K562 (cell line): ENCODE measurements around the gene SLC26A1. TPM values are rescaled to one million over a fixed set of nuclear protein-coding genes. Genes with fewer than 3 reads are reported as not detected.

Experiments
- CAMTA2 ChIP-seq: fragments of 250-450 bp; sonication (Bioruptor Pico); conservative IDR thresholded peaks from 2 replicates; pipeline ENCODE4 v1.5.1; 2022
- CREB5 ChIP-seq: fragments of 250-450 bp; sonication (Bioruptor Pico); IDR thresholded peaks from 2 replicates; pipeline ENCODE4 v1.5.0; 2020; ENCODE audit warnings: mild to moderate bottlenecking
- GMEB1 ChIP-seq: fragments of 250-450 bp; sonication (Bioruptor Pico); IDR thresholded peaks from 2 replicates; pipeline ENCODE4 v1.4.0; 2020; ENCODE audit warnings: mild to moderate bottlenecking
- HIVEP1 ChIP-seq: fragments of 250-450 bp; sonication (Bioruptor Pico); IDR thresholded peaks from 2 replicates; pipeline ENCODE4 v1.4.0; 2020; ENCODE audit warnings: mild to moderate bottlenecking
- HNRNPL ChIP-seq: fragments of 200-400 bp; formaldehyde crosslinking; IDR thresholded peaks from 2 replicates; pipeline ENCODE4 v1.6.1; 2017; ENCODE audit warnings: low read depth, mild to moderate bottlenecking, low read length
- KLF1 ChIP-seq: fragments of 450-650 bp; IDR thresholded peaks from 2 replicates; pipeline ENCODE4 v1.6.1; 2016; ENCODE audit warnings: missing genetic modification characterization, missing compliant biosample characterization
- MAZ ChIP-seq, 2 experiments: fragments of 450-650 bp in 1 of 2; sonication (generic) in 1 of 2; formaldehyde crosslinking; IDR thresholded peaks in 1 of 2; conservative IDR thresholded peaks in 1 of 2; 2 replicates each; pipeline versions ENCODE4 v1.4.0 to v1.5.0; 2020; ENCODE audit warnings: mild to moderate bottlenecking in 1 of 2, missing genetic modification reagents in 1 of 2
- NCOA2 ChIP-seq, 2 experiments: fragments of 450-650 bp; IDR thresholded peaks; 2 replicates each; pipeline ENCODE4 v1.6.1; 2018; ENCODE audit warnings: mild to moderate bottlenecking in 2 of 2, moderate library complexity in 1 of 2; ENCODE audit not compliant: partially characterized antibody in 2 of 2
- PHF8 ChIP-seq: fragments of 200-600 bp; sonication (generic); IDR thresholded peaks from 2 replicates; pipeline ENCODE4 v1.6.1; 2012; ENCODE audit warnings: mixed run types, mild to moderate bottlenecking, inconsistent platforms, low read length, moderate library complexity, borderline replicate concordance
- RBM22 ChIP-seq: fragments of 200-400 bp; formaldehyde crosslinking; IDR thresholded peaks from 2 replicates; pipeline ENCODE4 v1.6.1; 2018; ENCODE audit warnings: low read length, low read depth; ENCODE audit not compliant: poor library complexity, severe bottlenecking
- RFX5 ChIP-seq: IDR thresholded peaks from 2 replicates; pipeline ENCODE4 v1.6.1; 2011; ENCODE audit warnings: low read depth, mild to moderate bottlenecking, improper control_type of control experiment, low read length
- SAFB2 ChIP-seq: fragments of 200-400 bp; formaldehyde crosslinking; IDR thresholded peaks from 2 replicates; pipeline ENCODE4 v1.6.1; 2018; ENCODE audit warnings: borderline replicate concordance, low read length, low read depth, moderate library complexity; ENCODE audit not compliant: severe bottlenecking
- SP2 ChIP-seq: IDR thresholded peaks from 2 replicates; pipeline ENCODE4 v1.6.1; 2011; ENCODE audit warnings: mild to moderate bottlenecking, low read depth, low read length, moderate library complexity; ENCODE audit not compliant: poor library complexity, severe bottlenecking; ENCODE audit errors: extremely low read depth
- STAG1 ChIP-seq: sonication (generic); formaldehyde crosslinking; IDR thresholded peaks from 2 replicates; pipeline ENCODE4 v1.5.0; 2020; ENCODE audit warnings: missing genetic modification reagents, borderline replicate concordance
- SUPT5H ChIP-seq: fragments of 450-650 bp; IDR thresholded peaks from 2 replicates; pipeline ENCODE4 v1.6.1; 2016
- TGIF2 ChIP-seq: sonication (generic); formaldehyde crosslinking; IDR thresholded peaks from 2 replicates; pipeline ENCODE4 v1.8.1; 2022; ENCODE audit warnings: mild to moderate bottlenecking, missing genetic modification reagents, moderate library complexity
- ZNF12 ChIP-seq: sonication (generic); formaldehyde crosslinking; IDR thresholded peaks from 2 replicates; pipeline ENCODE4 v1.4.0; 2020; ENCODE audit warnings: mild to moderate bottlenecking, missing genetic modification reagents
- polyA plus RNA-seq, 8 experiments: library from polyadenylated mRNA; depleted of rRNA in 4 of 8; stranded (reverse) in 5 of 8; unstranded in 3 of 8; fragments of >200 nt; fragmentation: Nextera tagmentation in 2 of 8; fragmentation: Illumina TruSeq in 1 of 8; extraction: Ambion mirVana in 2 of 8; extraction: Trizol in 1 of 8; gene quantifications; 2 replicates each; pipeline versions ENCODE4 v1.2.1 to v1.2.3, GENCODE V29; 2011 to 2014; ENCODE audit warnings: inconsistent platforms in 1 of 8, missing spikeins in 1 of 8
- total RNA-seq, 7 experiments: library from RNA; depleted of rRNA in 6 of 7; stranded (reverse); fragments of >200 nt in 6 of 7; fragmentation: Illumina TruSeq in 2 of 7; extraction: Trizol in 2 of 7; gene quantifications; 2 replicates each; pipeline versions ENCODE4 v1.2.1 to v1.2.3, GENCODE V29; 2011 to 2021; ENCODE audit warnings: low replicate concordance in 1 of 7
- TF ChIP-seq, protein P1 (sequence below): fragments of 250-450 bp; sonication (Bioruptor Pico); IDR thresholded peaks from 2 replicates; pipeline ENCODE4 v1.9.0; 2021; ENCODE audit warnings: mild to moderate bottlenecking, inconsistent platforms
- TF ChIP-seq, protein P2 (sequence below): fragments of 450-650 bp; IDR thresholded peaks from 2 replicates; pipeline ENCODE4 v1.6.1; 2016

Gene SLC26A1
- total and polyA plus RNA-seq, 9 of the 15 experiments (the other 6 are each of a cell fraction or from before 2014, with no cell fraction given), result 0.11 to 4.2 (median 0.95) TPM

DNA sequence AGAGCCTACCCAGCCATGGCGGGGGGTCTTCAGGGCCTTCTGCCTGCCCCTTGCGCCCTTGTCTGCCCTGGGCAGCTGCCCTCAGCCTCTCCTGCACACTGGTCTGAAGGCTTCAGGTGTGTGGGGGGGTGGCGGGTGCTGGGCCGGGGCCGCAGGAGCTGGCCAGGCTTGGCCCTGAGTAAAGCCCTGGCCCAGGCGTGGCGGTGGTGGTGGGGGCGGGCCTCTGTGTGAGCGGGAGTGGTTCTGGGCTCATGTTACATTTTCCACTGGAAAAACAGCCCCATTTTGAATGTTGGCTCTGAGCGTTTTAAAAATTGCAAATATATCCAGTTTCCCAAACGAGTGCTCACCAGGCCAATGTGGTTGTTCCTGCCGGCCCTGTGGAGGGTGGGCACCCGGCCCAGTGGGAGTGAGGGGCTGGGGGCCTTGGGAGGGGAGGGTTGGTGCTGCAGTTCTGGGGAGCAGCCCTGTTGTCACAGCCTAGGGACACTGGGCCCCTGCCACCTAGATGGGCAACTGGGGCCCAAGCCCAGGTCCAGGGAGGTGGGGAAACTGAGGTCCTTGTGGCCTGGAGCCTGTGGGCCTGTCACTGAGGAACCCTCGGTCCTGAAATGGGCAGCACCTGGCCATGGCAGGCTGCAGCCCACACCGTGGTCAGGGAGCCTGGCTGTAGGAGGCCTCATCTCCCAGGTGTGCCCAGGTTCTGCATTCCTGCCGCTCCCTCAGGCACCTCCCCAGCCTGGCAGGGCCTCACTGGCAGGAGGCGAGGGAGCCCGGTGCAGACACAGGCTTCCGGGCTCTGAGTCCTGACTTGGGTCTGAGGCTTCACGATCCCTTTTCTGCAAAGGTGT, 46.5 kb upstream of the SLC26A1 start (continued):
- TF ChIP-seq, protein P1, sequence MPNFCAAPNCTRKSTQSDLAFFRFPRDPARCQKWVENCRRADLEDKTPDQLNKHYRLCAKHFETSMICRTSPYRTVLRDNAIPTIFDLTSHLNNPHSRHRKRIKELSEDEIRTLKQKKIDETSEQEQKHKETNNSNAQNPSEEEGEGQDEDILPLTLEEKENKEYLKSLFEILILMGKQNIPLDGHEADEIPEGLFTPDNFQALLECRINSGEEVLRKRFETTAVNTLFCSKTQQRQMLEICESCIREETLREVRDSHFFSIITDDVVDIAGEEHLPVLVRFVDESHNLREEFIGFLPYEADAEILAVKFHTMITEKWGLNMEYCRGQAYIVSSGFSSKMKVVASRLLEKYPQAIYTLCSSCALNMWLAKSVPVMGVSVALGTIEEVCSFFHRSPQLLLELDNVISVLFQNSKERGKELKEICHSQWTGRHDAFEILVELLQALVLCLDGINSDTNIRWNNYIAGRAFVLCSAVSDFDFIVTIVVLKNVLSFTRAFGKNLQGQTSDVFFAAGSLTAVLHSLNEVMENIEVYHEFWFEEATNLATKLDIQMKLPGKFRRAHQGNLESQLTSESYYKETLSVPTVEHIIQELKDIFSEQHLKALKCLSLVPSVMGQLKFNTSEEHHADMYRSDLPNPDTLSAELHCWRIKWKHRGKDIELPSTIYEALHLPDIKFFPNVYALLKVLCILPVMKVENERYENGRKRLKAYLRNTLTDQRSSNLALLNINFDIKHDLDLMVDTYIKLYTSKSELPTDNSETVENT, result no peak
- TF ChIP-seq HIVEP1 (CRISPR knock-in tag) (no peak), MAZ (CRISPR knock-in tag; conservative IDR thresholded peaks at IDR 0.05 in 1 of 2, IDR thresholded peaks at IDR 0.05 in 1 of 2) (0 out of 4 replicates have a peak, but pooled peaks of 1 of the 2 experiments have one; percentile 30), PHF8 (peak; percentile 56; the same call in 1 of the 2 replicates), TGIF2 (no peak), SAFB2 (no peak), HNRNPL (no peak), GMEB1 (no peak), RFX5 (no peak), RBM22 (no peak), CAMTA2 (CRISPR knock-in tag) (no peak), CREB5 (CRISPR knock-in tag) (no peak), SUPT5H (0 out of 2 replicates have a peak, but pooled peaks have one; percentile 29), STAG1 (no peak), SP2 (no peak), KLF1 (tag) (no peak), ZNF12 (CRISPR knock-in tag) (no peak), NCOA2 (IDR thresholded peaks at IDR 0.05; ENCODE audit: partially characterized antibody in 2 of 2) (no peak)
- TF ChIP-seq, protein P2, sequence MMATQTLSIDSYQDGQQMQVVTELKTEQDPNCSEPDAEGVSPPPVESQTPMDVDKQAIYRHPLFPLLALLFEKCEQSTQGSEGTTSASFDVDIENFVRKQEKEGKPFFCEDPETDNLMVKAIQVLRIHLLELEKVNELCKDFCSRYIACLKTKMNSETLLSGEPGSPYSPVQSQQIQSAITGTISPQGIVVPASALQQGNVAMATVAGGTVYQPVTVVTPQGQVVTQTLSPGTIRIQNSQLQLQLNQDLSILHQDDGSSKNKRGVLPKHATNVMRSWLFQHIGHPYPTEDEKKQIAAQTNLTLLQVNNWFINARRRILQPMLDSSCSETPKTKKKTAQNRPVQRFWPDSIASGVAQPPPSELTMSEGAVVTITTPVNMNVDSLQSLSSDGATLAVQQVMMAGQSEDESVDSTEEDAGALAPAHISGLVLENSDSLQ, result no peak
